Embryonic facial prominence (tissue), 1 donor: Measurements from ENCODE around the gene SEL1L3.

ENCODE experiments used
- DNase-seq: peaks from one replicate; pipeline ENCODE4 v3.0.0-alpha.2; 2016; ENCODE audit errors: extremely low spot score

The SEL1L3 gene

DNA sequence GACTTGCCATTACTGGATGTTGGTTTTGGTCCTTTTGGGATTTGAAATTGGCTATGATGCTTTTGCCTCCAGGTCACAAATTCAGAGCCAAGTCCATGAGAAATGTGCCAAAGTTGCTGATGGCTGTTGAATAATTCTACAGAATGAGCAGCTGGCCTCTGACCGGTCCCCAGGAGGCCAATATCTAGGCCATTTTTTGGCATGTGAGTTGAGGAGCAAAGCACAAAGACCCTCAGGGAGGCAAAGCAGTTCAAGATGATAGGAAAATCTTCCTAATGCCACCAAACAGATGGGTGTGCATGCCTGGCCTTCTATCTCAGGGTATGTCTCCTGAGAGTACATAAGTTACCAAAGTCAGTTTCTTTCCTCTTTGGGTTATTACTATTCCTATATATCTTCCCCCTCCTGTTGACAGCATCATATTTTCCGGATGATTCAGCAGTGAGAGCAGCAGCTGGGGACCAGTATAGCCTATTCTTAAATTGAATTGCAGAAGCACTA, 44.4 kb downstream of the SEL1L3 start:
- DNase-seq = no peak

DNA sequence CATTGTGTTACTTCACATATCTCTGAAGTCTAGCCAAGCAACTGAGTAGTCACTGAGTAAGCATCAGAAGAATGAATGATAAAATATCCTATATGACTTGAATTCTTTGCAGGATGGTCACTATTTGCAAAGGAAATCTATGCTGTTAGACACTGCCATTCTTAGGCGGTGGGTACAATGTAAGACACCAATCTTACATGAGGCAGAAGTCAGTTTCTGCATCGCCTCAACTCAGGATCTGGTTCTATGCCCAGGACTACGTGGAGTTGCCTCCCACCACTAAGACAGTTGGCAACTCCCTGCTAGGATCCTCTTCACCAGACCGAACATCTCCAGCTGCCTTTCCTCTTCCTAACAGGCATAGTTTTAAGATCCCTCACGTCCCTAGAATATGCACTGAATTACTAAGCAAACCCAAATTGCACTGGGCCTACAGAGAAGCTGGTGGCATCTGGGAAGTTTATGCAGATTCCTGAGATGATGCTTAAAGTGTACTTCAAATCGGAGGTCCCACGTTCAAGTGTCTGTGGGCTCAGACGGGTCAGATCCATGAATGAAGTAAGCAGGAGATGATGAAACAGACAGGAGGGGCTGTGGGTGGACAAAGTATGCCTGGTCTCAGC, 45.6 kb downstream of the SEL1L3 start:
- no peak for DNase-seq

DNA sequence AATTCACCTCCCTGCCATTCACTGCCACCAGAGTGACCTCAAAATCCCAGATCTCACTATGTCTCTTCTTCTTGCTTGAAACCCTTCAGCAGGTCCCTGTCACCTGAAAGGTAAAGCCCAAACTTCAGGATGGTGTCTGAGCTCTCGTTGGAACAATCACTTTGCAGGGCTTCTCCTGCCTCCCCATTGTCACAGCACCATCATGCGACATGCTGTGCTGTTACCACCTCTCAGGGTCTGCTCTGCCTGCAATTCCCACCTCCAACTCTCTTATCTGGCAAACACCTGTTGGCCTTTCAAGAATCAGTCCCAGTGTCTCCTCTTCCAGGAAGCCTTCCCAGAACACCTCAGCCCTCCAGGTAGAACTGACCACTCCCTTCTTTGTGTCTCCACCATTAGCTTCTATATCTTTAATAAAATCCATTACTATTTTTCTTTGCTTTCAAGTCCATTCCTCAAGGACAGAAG, 46.2 kb downstream of the SEL1L3 start:
- DNase-seq = no peak

DNA sequence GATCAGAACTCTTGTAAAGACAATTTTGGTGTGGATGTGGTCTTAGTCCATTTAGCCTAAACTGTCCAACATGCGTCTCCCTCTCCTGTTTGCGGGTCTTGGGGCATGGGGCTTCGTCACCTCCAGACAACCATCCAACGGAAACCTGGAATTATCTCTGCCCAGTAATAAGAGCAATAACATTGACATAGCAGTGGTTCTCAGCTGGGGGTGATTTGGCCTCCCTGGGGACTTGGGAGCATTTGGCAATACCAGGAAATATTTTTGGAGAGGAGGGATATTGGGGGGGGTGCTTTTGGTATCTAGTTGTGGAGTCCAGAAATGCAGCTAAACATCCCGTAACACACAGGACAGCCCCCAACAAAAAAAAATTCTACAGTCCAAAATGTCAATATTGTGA, 47.2 kb downstream of the SEL1L3 start:
- DNase-seq = no peak

DNA sequence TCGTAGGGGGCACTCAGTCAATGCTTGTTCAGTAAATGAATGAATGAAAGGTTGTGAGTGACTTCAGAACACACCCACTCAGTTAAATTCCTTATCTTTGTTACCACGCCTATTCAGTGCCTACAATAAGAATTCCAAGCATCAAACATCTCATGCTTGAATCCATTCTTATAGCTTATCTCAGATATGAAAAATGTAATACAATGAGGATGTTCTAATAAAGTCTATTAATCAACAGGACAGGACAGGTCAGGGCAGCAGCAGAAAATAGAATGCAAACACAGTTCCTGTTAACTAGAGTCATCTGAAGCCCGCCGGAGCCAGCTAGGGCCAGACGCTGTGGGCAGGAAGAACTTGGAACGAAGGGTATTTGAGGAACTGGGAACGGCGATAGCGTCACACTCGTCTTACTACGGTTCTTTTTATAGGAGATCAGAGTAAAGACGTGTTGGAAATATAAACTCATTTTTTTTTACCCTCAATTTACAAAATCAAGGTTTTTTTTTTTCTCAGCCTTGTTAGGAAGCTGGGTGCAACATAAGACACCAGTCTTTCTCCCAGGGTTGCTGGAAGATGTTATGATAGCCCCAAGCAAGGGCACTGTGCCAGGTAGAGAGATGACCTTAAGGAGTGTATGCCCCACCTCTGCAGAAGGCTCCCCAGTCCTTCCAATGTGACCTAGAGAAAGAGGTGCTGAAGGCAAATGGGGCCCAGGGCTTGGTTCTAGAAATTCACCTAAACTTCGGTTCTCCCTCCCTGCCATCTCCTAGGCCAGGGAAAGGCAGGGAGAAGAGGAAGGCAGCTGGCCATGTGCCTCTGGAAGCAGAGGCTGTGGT, 48.3 kb downstream of the SEL1L3 start:
- DNase-seq = no peak

DNA sequence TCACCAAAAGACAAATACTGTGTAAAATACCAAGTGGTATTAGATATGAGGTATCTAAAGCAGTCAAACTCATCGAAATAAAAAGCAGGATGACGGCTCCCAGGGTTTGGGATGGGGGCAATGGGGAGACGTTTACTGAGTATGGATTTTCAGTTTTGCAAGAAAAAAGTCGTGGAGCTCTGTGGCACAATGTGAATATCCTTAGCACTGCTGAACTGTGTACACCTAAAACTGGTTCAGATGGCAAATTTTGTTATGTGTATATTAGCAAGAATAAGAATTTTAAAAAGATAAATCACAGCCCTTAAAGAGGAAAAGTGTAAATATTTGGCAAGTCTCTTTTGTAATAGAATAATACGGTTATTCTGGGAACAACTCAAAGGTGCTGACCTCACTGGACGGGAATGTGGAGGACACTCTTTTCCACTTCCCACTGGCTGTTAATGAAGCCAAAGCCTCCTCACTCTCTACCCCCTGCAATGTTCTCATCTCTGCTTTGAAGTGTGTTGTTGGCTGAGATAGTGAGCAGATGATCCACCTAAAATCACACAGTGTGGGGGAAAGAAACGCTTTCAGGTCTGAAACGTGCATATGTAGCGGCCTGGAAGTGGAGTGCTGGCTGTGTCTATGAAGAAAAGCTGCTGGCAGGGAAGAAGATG, 49.2 kb downstream of the SEL1L3 start:
- no peak for DNase-seq

DNA sequence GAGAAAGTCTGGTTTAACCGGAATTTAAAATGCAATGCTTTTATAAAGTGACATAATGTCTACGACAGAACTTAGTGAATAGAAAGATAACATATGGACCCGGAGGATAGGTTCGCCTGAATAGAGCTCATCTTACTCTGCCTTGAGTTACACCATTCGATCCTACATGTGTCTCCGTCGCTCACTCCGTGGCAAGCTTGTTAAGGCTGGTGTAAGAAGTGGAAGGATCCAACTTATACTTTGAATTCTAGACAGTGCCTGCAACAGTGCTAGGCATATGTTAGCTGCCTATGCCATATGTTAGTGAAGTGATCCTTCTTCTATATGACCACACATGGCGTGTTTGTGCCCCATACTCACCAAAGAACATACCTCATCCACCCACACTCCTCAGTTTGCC, 50.9 kb downstream of the SEL1L3 start:
- DNase-seq = no peak

DNA sequence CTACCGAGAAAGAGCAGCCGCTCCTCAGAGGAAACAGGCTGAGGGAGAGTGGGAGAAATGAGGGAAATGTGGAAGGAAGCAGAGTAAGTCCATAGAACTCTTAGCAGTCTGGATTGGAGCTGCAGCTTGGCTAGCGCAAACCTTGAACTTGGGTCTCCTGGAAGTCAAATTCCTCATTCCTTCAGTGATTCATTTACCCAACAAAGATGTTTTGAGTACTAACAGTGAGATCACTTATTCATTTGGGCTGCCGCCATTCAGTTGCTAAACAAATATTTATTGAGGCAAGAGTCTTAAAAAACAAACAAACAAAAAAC, 51.5 kb downstream of the SEL1L3 start:
- DNase-seq = no peak

DNA sequence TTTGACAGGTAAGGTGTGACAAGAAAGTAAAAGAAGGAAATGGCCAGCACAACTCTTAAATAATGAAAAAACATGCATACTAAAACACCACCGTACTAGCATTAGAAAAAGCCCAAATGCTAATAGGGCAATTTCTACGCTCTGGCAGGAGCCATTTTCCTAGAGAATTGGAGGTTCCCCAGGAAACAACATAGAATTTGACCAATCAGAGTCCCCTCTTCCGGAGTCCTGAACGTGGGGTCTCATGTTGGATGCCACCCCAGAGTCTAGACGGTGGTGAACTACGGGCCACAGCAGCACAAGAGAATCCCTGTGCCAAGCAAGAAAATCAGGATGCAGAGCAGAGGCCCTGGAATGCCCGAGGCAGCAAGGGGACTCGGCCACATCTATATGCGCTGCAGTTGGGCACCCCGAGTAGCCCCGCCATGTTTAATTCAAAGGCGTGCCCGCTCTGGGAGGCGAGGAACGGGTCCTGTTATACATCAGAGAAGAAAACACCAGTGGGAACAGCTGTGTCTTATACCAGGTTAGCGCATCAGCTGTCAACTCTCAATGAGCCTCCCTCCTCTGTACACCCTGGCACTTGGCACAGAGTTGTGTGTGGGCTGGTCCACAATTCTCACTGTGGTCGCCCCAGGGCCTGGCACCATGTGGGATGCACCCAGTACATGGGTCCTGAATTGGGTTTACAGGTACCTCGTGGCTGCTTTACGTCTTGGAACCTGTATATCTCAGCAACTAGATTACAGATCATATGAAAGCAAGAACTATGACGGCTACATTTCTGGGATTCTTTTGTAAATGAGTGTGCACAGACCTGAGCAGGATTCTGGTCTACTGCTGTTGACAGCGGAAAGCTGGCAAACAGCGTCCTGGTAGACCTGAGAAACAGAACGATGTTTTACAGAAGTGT, 52.1 kb downstream of the SEL1L3 start:
- DNase-seq = no peak

DNA sequence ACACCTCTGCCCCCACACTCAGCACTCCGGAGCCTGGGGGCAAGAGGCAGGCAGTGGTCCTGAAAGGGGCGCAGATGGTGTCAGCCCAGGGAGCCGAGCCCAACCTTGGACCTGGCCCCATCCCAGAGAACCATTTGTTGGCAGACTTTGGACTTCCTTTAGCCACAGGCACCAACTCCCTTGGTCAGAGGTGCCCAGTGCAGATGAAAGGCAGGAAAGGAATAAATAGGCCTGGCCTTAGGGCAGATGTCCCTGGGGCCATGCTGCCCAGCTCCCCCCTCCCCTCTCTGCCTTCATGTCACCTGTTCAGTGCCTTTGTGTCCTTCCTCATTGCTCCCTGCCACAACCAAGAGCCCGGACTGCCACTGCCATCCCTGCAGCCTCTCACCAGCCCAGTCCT, 52.8 kb downstream of the SEL1L3 start:
- no peak for DNase-seq

DNA sequence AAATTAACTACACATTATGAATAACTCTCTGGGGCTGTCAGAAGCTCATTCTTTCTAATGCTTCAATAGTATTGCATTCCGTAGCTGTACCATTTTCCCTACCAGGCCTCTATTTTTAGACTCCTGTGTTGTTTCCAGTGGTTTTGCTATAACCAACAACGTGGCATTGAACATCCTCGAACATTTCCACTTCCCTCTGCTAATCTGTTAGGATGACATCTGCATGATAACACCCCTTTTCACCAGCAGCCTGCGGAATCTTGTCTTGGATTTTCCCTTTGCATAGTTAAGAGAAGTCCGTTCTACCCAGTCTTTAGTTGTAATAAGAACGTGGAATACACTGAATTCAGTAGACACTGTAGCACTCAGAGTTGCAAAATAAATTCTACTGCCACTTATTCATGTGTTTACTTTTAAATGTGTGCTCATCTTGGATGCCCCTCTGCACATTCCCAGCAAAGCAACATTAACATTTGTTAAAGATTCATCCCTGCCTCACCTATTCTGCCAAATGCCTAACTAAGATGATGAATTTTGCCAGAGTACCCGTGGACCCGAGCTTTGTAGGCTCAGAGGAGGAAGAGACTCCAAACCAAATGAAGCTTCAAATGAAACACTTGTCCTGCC, 55.6 kb downstream of the SEL1L3 start:
- no peak for DNase-seq

DNA sequence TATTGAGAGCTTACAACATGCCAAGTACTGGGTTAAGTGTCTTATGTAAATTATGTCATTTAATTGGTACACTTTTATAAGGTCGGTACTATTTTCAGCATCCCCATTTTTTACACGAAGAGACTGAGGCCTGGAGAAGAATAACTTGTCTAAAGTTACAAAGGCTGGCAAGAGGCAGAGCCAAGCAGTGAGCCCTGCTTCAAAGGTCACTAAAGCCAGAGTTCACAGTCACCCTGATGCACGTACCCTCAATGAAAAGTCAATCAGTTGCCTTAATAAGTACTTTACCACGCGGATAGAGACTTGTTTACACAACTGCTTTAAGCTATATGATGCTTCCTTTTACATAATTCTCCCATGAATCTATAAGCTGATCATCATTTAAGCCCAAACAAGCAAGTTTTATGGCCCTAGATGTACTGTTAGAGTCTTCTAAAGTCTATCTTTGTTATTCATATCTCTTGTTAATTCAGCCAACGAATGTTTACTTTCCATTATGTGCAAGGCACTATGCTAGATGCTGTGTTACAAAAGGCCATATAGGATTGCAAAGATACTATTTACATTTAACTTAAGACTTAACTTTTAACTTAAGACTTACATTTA, 57.4 kb downstream of the SEL1L3 start:
- no peak for DNase-seq

DNA sequence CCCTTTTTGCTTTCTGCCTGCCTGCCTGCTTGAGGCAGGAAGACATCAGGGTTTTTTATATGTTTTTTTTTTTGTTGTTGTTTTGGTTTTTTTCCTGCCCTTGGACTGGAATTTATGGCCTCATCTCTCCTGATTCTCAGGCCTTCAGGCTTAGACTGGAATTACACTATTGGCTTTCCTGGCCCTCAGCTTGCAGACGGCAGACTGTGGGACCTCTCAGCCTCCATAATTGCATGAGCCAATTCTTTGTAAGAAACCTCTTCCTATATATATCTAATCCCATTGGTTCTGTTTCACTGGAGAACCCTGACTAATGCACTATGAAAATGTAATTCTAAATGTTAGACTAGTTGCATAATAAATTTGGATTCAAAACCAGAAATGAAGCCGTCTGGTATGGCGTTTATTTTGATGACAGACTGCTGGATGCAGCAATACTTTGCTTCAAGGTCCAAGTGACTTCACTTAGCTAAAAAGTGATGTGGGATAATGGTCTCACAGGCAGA, 59.0 kb downstream of the SEL1L3 start:
- DNase-seq = no peak

DNA sequence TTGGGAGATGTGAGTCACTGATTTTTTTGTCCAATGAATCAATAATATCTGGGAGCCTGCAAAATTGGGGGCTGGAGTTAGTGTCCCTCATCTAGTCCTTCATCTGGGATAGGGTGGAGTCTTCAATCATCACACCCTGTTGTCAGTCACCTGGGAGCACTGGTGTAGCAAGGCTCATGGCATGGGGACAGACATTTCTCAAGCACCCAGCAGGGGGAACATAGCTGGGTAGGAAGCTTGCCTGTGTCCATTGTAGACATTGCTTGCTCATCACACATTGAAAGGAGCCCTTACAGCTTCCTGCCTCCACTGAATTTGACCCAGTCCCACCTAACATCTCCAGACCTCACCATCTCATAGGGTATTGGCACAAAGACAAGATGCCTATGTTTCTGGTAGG, 61.2 kb downstream of the SEL1L3 start:
- DNase-seq = no peak

DNA sequence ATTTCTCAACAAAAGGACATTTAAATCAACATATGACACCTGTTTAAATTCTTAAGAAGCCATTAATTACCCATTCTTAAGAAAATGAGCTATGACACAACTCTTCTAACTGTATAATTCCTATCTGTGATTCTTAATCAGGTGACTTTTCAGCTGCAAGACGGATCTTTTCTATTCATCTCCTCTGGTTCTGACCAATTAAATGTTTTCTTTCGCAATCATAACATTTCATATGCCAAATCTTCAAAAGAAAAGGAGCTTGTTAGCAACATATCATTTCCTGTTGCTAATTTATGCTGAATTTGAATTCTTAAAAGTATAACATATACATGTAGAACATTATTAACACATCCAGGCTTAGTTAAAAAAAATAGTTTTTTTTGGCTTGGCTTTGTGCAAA, 62.5 kb downstream of the SEL1L3 start:
- no peak for DNase-seq

DNA sequence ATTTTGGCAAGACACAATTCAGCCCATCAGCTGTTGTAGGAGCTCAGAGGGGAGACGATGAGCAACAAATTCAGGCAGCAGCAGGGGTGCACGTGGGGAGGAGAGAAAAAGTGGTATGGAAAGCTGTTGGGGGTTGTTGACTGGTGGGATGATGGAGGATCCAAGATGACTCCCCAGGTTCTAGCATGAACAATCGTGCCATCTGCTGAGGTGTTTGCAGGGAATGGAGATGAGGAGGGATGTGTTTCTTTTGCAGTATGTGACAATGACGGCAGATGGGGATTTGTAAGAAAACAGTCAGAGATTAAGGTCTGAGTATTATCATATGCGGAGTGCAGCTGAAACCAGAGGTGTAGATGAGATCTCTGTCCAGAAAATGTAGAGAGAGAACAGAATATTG, 63.3 kb downstream of the SEL1L3 start:
- DNase-seq = no peak

DNA sequence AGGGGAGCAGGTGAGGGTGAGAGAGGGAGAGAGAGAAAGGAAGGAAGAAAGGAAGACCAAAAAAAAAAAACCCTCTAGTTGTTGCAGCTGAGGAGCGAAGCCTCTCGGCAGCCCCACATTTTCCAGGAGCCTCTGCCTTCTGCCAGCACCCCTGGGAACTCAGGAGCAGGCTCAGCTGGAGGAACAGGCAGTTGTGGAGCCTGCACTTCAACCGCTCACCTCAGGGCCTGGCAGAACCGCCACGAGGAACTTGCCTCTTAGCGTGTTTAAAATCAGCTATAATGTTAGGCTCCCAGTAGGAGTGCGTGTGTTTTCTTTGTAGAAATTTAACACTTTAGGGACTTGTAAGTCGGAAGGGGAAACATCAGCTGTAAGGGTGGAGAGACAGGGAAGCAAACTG, 65.7 kb downstream of the SEL1L3 start:
- DNase-seq = no peak

DNA sequence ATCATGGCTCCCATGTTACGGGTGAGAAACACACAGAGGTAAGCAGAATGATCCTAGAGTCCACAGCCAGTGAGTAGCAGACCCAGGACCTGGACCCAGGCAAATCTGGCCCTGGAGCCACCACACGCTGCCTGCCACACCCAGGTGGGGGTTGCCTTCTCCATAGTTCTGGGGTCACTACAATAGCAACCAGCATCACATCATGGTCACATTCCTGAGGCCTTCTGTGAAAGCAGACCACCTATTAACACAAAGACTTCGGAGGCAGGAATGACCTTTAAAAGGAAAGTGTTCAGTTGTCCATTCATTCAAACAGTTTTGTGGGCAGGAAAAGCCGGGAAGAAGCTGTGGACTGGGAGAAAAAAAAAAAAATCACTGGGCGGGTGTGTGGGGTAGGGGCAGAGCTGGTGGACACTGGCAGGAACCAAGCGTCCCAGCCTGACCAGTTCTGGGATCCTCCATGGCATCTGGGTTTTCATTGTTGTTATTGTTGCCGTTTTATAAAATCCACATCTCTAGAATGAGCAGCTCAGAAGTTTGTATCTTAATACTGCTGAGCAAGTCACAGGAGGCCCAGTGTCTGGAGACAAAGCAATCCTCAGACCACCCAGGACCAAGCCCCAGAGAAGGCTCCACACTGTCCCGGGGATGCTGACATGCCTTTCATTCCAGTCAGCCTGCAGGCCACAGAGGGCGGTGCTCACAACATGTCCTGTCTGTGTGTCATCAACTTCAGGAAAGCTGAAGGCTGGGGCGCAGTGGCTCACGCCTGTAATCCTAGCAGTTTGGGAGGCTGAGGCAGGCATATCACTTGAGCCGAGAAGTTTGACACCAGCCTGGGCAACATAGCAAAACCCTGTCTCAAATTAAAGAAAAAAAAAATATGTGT, 67.0 kb downstream of the SEL1L3 start:
- no peak for DNase-seq

DNA sequence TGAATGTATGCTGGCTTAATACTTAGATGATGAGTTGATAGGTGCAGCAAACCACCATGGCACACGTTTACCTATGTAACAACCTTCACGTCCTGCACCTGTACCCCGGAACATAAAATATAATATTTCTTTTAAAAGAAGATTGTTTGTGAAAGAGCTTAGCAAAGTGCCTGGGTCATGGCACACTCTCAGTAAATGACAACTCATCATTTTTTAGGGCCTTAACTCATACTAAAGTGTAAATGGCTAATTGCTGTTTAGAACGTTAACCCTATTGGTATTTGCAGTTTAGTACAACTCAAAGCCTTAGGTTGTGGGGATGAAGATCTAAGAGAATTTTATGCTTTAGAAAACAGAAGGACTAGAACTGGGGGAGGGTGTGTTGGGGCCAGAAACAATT, 67.7 kb downstream of the SEL1L3 start:
- DNase-seq = no peak

DNA sequence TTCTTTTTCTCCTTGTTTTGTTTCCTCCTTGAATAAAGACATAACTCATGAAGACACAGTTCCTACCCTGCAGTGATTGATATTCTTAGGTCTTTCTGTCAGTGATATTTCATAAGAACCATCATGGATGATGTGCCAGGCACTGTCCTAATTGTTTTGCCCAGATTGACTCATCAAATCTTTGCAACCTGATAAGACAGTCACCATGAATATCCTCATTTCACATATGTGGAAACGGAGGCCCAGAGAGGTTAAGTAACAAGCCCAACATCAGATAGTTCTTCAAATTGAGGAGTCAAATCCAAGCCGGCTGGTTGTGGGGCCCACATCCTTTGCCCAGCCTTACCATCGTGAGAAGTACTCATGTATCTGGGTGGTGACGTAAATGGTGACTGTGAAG, 69.9 kb downstream of the SEL1L3 start:
- no peak for DNase-seq
